HepG2 (cell line): ENCODE data around the gene ALDH3B1. TPM values are rescaled to one million over a fixed set of nuclear protein-coding genes. Genes with fewer than 3 reads are reported as not detected.

Experiments
- CBX1 ChIP-seq: IDR thresholded peaks from one replicate; pipeline ENCODE4 v1.6.1; 2016; ENCODE audit warnings: antibody characterized with exemption, low read depth
- MAFK ChIP-seq, 2 experiments: IDR thresholded peaks in 1 of 2; conservative IDR thresholded peaks in 1 of 2; 2 replicates each; pipeline ENCODE4 v1.6.1; 2011; ENCODE audit warnings: improper control_type of control experiment in 2 of 2, low read length in 2 of 2
- NBN ChIP-seq: fragments of 450-650 bp; conservative IDR thresholded peaks from 2 replicates; pipeline ENCODE4 v1.6.1; 2017
- NPAS2 ChIP-seq: sonication (generic); formaldehyde crosslinking; IDR thresholded peaks from 2 replicates; pipeline ENCODE4 v1.8.0; 2022; ENCODE audit warnings: mild to moderate bottlenecking, missing genetic modification reagents, borderline replicate concordance
- PHF20 ChIP-seq: sonication (generic); formaldehyde crosslinking; IDR thresholded peaks from 2 replicates; pipeline ENCODE4 v1.5.0; 2020; ENCODE audit warnings: mild to moderate bottlenecking, missing genetic modification reagents
- ZBTB20 ChIP-seq: sonication (generic); formaldehyde crosslinking; IDR thresholded peaks from 2 replicates; pipeline ENCODE4 v1.8.1; 2023; ENCODE audit warnings: missing genetic modification reagents, low read depth, mild to moderate bottlenecking, borderline replicate concordance
- ZNF234 ChIP-seq: sonication (generic); formaldehyde crosslinking; conservative IDR thresholded peaks from 2 replicates; pipeline ENCODE4 v1.5.1; 2020; ENCODE audit warnings: mild to moderate bottlenecking, missing genetic modification reagents
- ZNF263 ChIP-seq: sonication (generic); formaldehyde crosslinking; IDR thresholded peaks from 2 replicates; pipeline ENCODE4 v1.4.0; 2020; ENCODE audit warnings: missing genetic modification reagents
- ZNF703 ChIP-seq: sonication (generic); formaldehyde crosslinking; IDR thresholded peaks from 2 replicates; pipeline ENCODE4 v1.5.1; 2020; ENCODE audit warnings: missing genetic modification reagents, mild to moderate bottlenecking, moderate library complexity, borderline replicate concordance
- ZNF747 ChIP-seq: sonication (generic); formaldehyde crosslinking; IDR thresholded peaks from 2 replicates; pipeline ENCODE4 v1.8.1; 2023; ENCODE audit warnings: missing genetic modification reagents, mild to moderate bottlenecking, borderline replicate concordance
- polyA plus RNA-seq, 8 experiments: library from polyadenylated mRNA; depleted of rRNA in 3 of 8; stranded (reverse) in 7 of 8; unstranded in 1 of 8; fragments of >200 nt; fragmentation: Illumina TruSeq in 4 of 8; extraction: Trizol in 4 of 8; gene quantifications; 2 replicates each; pipeline versions ENCODE4 v1.2.1 to v1.2.3, GENCODE V29; 2011 to 2016; ENCODE audit warnings: low read depth in 4 of 8, missing spikeins in 1 of 8, mixed read lengths in 1 of 8; ENCODE audit not compliant: insufficient read depth in 1 of 8
- total RNA-seq, 5 experiments: library from RNA; depleted of rRNA; stranded (reverse); fragments of >200 nt; fragmentation: Illumina TruSeq; extraction: Trizol; gene quantifications; 2 replicates each; pipeline ENCODE4 v1.2.3, GENCODE V29; 2016; ENCODE audit warnings: low read depth in 1 of 5
- TF ChIP-seq, protein P1 (sequence below): sonication (generic); formaldehyde crosslinking; IDR thresholded peaks from 2 replicates; pipeline ENCODE4 v1.4.0; 2020; ENCODE audit warnings: missing genetic modification reagents
- TF ChIP-seq, protein P2 (sequence below): sonication (generic); formaldehyde crosslinking; IDR thresholded peaks from 2 replicates; pipeline ENCODE4 v1.4.0; 2020; ENCODE audit warnings: missing genetic modification reagents
- TF ChIP-seq, protein P3 (sequence below): sonication (generic); formaldehyde crosslinking; IDR thresholded peaks from 2 replicates; pipeline ENCODE4 v1.4.0; 2020; ENCODE audit warnings: mild to moderate bottlenecking, missing genetic modification reagents
- TF ChIP-seq, protein P4 (sequence below): sonication (generic); formaldehyde crosslinking; IDR thresholded peaks from 2 replicates; pipeline ENCODE4 v1.5.1; 2020; ENCODE audit warnings: mild to moderate bottlenecking, moderate library complexity, missing genetic modification reagents
- TF ChIP-seq, protein P5 (sequence below): sonication (generic); formaldehyde crosslinking; IDR thresholded peaks from 2 replicates; pipeline ENCODE4 v1.5.1; 2020; ENCODE audit warnings: missing genetic modification reagents, mild to moderate bottlenecking, borderline replicate concordance
- TF ChIP-seq, protein P6 (sequence below): sonication (generic); formaldehyde crosslinking; IDR thresholded peaks from 2 replicates; pipeline ENCODE4 v1.5.1; 2020; ENCODE audit warnings: missing genetic modification reagents, mild to moderate bottlenecking, borderline replicate concordance
- TF ChIP-seq, protein P7 (sequence below): sonication (generic); formaldehyde crosslinking; IDR thresholded peaks from 2 replicates; pipeline ENCODE4 v1.8.1; 2023; ENCODE audit warnings: mild to moderate bottlenecking, missing genetic modification reagents

ALDH3B1 gene
- total and polyA plus RNA-seq, 2 of the 13 experiments (the other 11 are each of a cell fraction or from before 2014, with no cell fraction given): 4.0 to 6.7 TPM

DNA sequence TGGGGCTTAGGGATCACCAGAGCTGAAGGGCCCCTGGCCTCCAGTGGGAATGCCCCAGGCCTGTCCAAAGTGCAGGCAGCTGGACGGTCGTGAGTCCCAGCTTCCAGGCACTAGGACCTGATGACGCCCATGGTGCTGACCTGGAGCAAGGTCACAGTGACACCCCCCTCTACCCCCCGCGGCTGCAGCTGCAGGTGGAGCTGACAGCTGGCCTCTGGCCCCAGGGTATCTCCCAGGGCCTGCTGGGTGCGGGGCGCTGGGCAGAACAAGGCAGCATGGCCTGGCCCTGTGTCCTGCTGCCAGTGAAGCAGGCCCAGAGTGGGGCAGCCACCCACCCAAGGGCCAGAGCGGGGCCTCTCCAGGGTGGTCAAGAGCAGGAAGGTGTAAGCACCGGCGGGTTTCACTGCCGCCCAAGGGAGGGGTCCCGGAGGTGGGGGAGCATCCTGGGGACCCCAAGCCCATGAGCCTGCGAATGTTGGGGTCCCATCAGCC lies 28.1 kb downstream of the ALDH3B1 start (continued):
- TF ChIP-seq, protein P1, sequence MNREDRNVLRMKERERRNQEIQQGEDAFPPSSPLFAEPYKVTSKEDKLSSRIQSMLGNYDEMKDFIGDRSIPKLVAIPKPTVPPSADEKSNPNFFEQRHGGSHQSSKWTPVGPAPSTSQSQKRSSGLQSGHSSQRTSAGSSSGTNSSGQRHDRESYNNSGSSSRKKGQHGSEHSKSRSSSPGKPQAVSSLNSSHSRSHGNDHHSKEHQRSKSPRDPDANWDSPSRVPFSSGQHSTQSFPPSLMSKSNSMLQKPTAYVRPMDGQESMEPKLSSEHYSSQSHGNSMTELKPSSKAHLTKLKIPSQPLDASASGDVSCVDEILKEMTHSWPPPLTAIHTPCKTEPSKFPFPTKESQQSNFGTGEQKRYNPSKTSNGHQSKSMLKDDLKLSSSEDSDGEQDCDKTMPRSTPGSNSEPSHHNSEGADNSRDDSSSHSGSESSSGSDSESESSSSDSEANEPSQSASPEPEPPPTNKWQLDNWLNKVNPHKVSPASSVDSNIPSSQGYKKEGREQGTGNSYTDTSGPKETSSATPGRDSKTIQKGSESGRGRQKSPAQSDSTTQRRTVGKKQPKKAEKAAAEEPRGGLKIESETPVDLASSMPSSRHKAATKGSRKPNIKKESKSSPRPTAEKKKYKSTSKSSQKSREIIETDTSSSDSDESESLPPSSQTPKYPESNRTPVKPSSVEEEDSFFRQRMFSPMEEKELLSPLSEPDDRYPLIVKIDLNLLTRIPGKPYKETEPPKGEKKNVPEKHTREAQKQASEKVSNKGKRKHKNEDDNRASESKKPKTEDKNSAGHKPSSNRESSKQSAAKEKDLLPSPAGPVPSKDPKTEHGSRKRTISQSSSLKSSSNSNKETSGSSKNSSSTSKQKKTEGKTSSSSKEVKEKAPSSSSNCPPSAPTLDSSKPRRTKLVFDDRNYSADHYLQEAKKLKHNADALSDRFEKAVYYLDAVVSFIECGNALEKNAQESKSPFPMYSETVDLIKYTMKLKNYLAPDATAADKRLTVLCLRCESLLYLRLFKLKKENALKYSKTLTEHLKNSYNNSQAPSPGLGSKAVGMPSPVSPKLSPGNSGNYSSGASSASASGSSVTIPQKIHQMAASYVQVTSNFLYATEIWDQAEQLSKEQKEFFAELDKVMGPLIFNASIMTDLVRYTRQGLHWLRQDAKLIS: 0 out of 2 replicates have a peak, but pooled peaks have one; percentile 18
- TF ChIP-seq, protein P2, sequence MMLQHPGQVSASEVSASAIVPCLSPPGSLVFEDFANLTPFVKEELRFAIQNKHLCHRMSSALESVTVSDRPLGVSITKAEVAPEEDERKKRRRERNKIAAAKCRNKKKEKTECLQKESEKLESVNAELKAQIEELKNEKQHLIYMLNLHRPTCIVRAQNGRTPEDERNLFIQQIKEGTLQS (CRISPR knock-in tag): peak; percentile 79
- TF ChIP-seq CBX1 (peak; percentile 94), ZNF747 (CRISPR knock-in tag) (peak; percentile 65; the same call in 1 of the 2 replicates), NBN (no peak), NPAS2 (CRISPR knock-in tag) (no peak), ZBTB20 (peak; percentile 81), ZNF263 (CRISPR knock-in tag) (peak; percentile 85), MAFK (conservative IDR thresholded peaks at IDR 0.05 in 1 of 2, IDR thresholded peaks at IDR 0.05 in 1 of 2; ENCODE audit: low read length in 2 of 2) (no peak), ZNF703 (CRISPR knock-in tag) (no peak), PHF20 (CRISPR knock-in tag) (peak; percentile 76), ZNF234 (CRISPR knock-in tag) (peak; percentile 48; the same call in 1 of the 2 replicates)
- TF ChIP-seq, protein P3, sequence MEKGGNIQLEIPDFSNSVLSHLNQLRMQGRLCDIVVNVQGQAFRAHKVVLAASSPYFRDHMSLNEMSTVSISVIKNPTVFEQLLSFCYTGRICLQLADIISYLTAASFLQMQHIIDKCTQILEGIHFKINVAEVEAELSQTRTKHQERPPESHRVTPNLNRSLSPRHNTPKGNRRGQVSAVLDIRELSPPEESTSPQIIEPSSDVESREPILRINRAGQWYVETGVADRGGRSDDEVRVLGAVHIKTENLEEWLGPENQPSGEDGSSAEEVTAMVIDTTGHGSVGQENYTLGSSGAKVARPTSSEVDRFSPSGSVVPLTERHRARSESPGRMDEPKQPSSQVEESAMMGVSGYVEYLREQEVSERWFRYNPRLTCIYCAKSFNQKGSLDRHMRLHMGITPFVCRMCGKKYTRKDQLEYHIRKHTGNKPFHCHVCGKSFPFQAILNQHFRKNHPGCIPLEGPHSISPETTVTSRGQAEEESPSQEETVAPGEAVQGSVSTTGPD (CRISPR knock-in tag): peak; percentile 36; the same call in 1 of the 2 replicates
- TF ChIP-seq, protein P4, sequence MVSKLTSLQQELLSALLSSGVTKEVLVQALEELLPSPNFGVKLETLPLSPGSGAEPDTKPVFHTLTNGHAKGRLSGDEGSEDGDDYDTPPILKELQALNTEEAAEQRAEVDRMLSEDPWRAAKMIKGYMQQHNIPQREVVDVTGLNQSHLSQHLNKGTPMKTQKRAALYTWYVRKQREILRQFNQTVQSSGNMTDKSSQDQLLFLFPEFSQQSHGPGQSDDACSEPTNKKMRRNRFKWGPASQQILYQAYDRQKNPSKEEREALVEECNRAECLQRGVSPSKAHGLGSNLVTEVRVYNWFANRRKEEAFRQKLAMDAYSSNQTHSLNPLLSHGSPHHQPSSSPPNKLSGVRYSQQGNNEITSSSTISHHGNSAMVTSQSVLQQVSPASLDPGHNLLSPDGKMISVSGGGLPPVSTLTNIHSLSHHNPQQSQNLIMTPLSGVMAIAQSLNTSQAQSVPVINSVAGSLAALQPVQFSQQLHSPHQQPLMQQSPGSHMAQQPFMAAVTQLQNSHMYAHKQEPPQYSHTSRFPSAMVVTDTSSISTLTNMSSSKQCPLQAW: peak; percentile 80; the same call in 1 of the 2 replicates
- TF ChIP-seq, protein P5, sequence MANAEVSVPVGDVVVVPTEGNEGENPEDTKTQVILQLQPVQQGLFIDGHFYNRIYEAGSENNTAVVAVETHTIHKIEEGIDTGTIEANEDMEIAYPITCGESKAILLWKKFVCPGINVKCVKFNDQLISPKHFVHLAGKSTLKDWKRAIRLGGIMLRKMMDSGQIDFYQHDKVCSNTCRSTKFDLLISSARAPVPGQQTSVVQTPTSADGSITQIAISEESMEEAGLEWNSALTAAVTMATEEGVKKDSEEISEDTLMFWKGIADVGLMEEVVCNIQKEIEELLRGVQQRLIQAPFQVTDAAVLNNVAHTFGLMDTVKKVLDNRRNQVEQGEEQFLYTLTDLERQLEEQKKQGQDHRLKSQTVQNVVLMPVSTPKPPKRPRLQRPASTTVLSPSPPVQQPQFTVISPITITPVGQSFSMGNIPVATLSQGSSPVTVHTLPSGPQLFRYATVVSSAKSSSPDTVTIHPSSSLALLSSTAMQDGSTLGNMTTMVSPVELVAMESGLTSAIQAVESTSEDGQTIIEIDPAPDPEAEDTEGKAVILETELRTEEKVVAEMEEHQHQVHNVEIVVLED (CRISPR knock-in tag): peak; percentile 69; the same call in 1 of the 2 replicates
- TF ChIP-seq, protein P6, sequence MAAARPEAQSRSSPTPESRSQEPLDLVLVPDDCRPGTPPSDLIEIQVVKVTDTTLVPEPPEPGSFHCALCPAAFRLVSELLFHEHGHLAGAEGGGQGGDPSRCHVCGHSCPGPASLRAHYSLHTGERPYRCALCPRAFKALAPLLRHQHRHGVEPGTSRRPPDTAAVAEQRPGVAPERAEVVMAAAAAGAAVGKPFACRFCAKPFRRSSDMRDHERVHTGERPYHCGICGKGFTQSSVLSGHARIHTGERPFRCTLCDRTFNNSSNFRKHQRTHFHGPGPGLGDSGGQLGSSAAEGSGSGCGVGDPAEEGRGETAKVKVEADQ (CRISPR knock-in tag): no peak; the same call in 1 of the 2 replicates
- TF ChIP-seq, protein P7, sequence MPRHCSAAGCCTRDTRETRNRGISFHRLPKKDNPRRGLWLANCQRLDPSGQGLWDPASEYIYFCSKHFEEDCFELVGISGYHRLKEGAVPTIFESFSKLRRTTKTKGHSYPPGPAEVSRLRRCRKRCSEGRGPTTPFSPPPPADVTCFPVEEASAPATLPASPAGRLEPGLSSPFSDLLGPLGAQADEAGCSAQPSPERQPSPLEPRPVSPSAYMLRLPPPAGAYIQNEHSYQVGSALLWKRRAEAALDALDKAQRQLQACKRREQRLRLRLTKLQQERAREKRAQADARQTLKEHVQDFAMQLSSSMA (CRISPR knock-in tag): peak; percentile 6; the same call in 1 of the 2 replicates
